ENCODE results near the gene NCAN.
"Not testable (repeated sequence)": the region's sequence is repeated elsewhere in the genome, so short reads cannot be mapped to it uniquely, and the experiment has no call there.

Gene NCAN

GRCh38 chr19:19211499-19212420, at the start of gene NCAN:
Gene NCAN, plus strand, starts transcription at chr19:19211958. Its CDS starts 4,996 bp downstream, at chr19:19216954.
- peak in 4 of 14 donors; percentile 6 to 44 (median 18) for DNase-seq

GRCh38 chr19:19162495-19162894, 49.3 kb upstream of the NCAN start:
- DNase-seq: no peak

GRCh38 chr19:19165396-19165795, 46.4 kb upstream of the NCAN start:
- no peak for DNase-seq

- no peak for DNase-seq
These were observed 44.1 kb upstream of the NCAN start for GRCh38 chr19:19167612-19168011.

- no peak for DNase-seq
These were observed 42.3 kb upstream of the NCAN start for GRCh38 chr19:19169236-19170052.

- peak in 4 of 14 donors; percentile 0 to 19 (median 4) for DNase-seq
These were observed 41.5 kb upstream of the NCAN start, which contains the start of gene MEF2B for GRCh38 chr19:19170053-19170872. Gene MEF2B, minus strand, starts transcription at chr19:19170263. Its CDS starts 19,528 bp downstream, at chr19:19150735.

- no peak for DNase-seq
These were observed 40.7 kb upstream of the NCAN start for GRCh38 chr19:19170873-19171672.

- DNase-seq: no peak
These were observed 39.8 kb upstream of the NCAN start for GRCh38 chr19:19171821-19172532.

- DNase-seq: not testable (repeated sequence)
These were observed 38.5 kb upstream of the NCAN start for GRCh38 chr19:19173243-19173642.

GRCh38 chr19:19176950-19177349, 34.8 kb upstream of the NCAN start:
- DNase-seq: no peak

GRCh38 chr19:19179548-19180441, 32.0 kb upstream of the NCAN start:
- no peak for DNase-seq

GRCh38 chr19:19181488-19181998, 30.2 kb upstream of the NCAN start:
- DNase-seq: no peak

- no peak for DNase-seq
These were observed 25.7 kb upstream of the NCAN start for GRCh38 chr19:19185853-19186740.

- DNase-seq: no peak
These were observed 25.0 kb upstream of the NCAN start for GRCh38 chr19:19186742-19187141.

GRCh38 chr19:19191768-19192077, 20.0 kb upstream of the NCAN start:
- no peak for DNase-seq

GRCh38 chr19:19192078-19192882, 19.5 kb upstream of the NCAN start, which contains the start of the genes BORCS8 and RFXANK:
Gene BORCS8, minus strand, starts transcription at chr19:19192152. Its CDS starts 35 bp downstream, at chr19:19192117.
Gene RFXANK, plus strand, starts transcription at chr19:19192258. Its CDS starts 1,689 bp downstream, at chr19:19193947.
- peak; percentile 83 to 99 (median 98) for DNase-seq

- DNase-seq: no peak
These were observed 18.8 kb upstream of the NCAN start for GRCh38 chr19:19192910-19193423.
